Measurements from ENCODE around the gene GLOD5.

DNA sequence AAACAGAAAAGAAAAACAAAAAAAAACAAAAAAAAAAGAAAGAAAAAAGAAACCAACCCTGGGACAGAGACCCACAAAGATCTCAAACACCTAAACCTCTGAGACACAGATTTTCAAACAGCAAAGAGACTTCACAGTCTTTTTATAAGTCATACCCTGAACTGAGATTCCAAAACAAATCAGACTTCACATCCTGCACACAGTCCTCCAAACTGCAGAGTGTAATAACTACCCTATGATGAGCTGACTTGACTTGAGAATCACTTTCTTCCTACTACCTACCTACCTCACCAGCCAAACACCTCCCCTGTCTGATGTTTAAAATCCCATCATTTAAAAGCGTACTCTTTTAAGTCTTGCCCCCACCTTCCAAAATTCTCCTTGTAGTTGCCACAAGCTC, 25.2 kb upstream of the GLOD5 start:
- TF ChIP-seq, protein P1, sequence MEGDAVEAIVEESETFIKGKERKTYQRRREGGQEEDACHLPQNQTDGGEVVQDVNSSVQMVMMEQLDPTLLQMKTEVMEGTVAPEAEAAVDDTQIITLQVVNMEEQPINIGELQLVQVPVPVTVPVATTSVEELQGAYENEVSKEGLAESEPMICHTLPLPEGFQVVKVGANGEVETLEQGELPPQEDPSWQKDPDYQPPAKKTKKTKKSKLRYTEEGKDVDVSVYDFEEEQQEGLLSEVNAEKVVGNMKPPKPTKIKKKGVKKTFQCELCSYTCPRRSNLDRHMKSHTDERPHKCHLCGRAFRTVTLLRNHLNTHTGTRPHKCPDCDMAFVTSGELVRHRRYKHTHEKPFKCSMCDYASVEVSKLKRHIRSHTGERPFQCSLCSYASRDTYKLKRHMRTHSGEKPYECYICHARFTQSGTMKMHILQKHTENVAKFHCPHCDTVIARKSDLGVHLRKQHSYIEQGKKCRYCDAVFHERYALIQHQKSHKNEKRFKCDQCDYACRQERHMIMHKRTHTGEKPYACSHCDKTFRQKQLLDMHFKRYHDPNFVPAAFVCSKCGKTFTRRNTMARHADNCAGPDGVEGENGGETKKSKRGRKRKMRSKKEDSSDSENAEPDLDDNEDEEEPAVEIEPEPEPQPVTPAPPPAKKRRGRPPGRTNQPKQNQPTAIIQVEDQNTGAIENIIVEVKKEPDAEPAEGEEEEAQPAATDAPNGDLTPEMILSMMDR (IDR thresholded peaks at IDR 0.05; ENCODE audit: poor library complexity) = no peak
- TF ChIP-seq EZH2 (IDR thresholded peaks at IDR 0.05; ENCODE audit: borderline replicate concordance) (no peak), EZH2phosphoT487 (IDR thresholded peaks at IDR 0.05; ENCODE audit: low read depth, severe bottlenecking, unreplicated experiment) (no peak)

Measured in hepatocyte (in vitro differentiated cells).